RWPE2 (cell line): ENCODE results near the gene SEPTIN5.
"Not testable (repeated sequence)": the region's sequence is repeated elsewhere in the genome, so short reads cannot be mapped to it uniquely, and the experiment has no call there.

Experiments
- ATAC-seq: fragments of 200-7000 bp; cut with Tn5 transposase; 3 replicates; pipeline ENCODE4 v1.9.1; 2021; ENCODE audit warnings: low read depth
- DNase-seq: peaks from one replicate; pipeline ENCODE4 v3.0.0-alpha.2; 2020; ENCODE audit warnings: low spot score
- H3K27ac ChIP-seq: fragments of 450-650 bp; 2 replicates; pipeline ENCODE4 v1.5.1; 2017; ENCODE audit warnings: mild to moderate bottlenecking; ENCODE audit not compliant: poor library complexity, severe bottlenecking
- H3K27me3 ChIP-seq: fragments of 250-450 bp; sonication (Bioruptor Pico); 2 replicates; pipeline ENCODE4 v1.5.1; 2021; ENCODE audit warnings: mild to moderate bottlenecking, moderate library complexity; ENCODE audit not compliant: insufficient read depth, poor library complexity, severe bottlenecking
- H3K36me3 ChIP-seq: fragments of 250-450 bp; sonication (Bioruptor Pico); 2 replicates; pipeline ENCODE4 v1.5.1; 2020; ENCODE audit warnings: low read depth, mild to moderate bottlenecking, moderate library complexity
- H3K4me1 ChIP-seq: fragments of 250-450 bp; sonication (Bioruptor Pico); 2 replicates; pipeline ENCODE4 v1.5.1; 2021; ENCODE audit warnings: mild to moderate bottlenecking, moderate library complexity; ENCODE audit not compliant: insufficient read depth, poor library complexity, severe bottlenecking
- H3K4me3 ChIP-seq: fragments of 250-450 bp; sonication (Bioruptor Pico); 2 replicates; pipeline ENCODE4 v1.5.1; 2021; ENCODE audit warnings: mild to moderate bottlenecking, moderate library complexity; ENCODE audit not compliant: severe bottlenecking
- H3K9me3 ChIP-seq: fragments of 250-450 bp; sonication (Bioruptor Pico); 2 replicates; pipeline ENCODE4 v1.5.1; 2021; ENCODE audit warnings: mild to moderate bottlenecking, moderate library complexity; ENCODE audit not compliant: severe bottlenecking
- CTCF ChIP-seq: fragments of 450-650 bp; IDR thresholded peaks from one replicate; pipeline ENCODE4 v1.5.1; 2017; ENCODE audit warnings: mild to moderate bottlenecking, moderate library complexity; ENCODE audit not compliant: poor library complexity, severe bottlenecking

SEPTIN5 gene

GRCh38 chr22:19722982-19723231, 8.6 kb downstream of the SEPTIN5 start:
- no peaks in the 10 kb centered on the region for H3K9me3 ChIP-seq
- no peak overlapping the region for H3K4me3 ChIP-seq
- H3K4me1 ChIP-seq, result no peaks in the 10 kb centered on the region
- ATAC-seq (no peak), DNase-seq (no peak)
- H3K27me3 ChIP-seq, result peaks cover 20% of the 10 kb centered on the region
- no peaks in the 10 kb centered on the region for H3K36me3 ChIP-seq
- H3K27ac ChIP-seq, result no peak overlapping the region
- TF ChIP-seq CTCF, result no peak

GRCh38 chr22:19723232-19723982, 9.1 kb downstream of the SEPTIN5 start, which contains the start of gene GP1BB:
GP1BB (plus strand) TSS chr22:19723539; CDS start chr22:19723570, 31 bp downstream.
- no peak for TF ChIP-seq CTCF
- ATAC-seq, result peak; percentile 43
- Histone ChIP-seq H3K4me1 (no peaks in the 10 kb centered on the region), H3K27ac (no peak within 1 kb of the TSS), H3K27me3 (peaks cover 20% of the 10 kb centered on the region), H3K4me3 (peak within 1 kb of the TSS; percentile 11), H3K36me3 (no peaks in the 10 kb centered on the region), H3K9me3 (no peaks in the 10 kb centered on the region)
- no peak for DNase-seq

DNA sequence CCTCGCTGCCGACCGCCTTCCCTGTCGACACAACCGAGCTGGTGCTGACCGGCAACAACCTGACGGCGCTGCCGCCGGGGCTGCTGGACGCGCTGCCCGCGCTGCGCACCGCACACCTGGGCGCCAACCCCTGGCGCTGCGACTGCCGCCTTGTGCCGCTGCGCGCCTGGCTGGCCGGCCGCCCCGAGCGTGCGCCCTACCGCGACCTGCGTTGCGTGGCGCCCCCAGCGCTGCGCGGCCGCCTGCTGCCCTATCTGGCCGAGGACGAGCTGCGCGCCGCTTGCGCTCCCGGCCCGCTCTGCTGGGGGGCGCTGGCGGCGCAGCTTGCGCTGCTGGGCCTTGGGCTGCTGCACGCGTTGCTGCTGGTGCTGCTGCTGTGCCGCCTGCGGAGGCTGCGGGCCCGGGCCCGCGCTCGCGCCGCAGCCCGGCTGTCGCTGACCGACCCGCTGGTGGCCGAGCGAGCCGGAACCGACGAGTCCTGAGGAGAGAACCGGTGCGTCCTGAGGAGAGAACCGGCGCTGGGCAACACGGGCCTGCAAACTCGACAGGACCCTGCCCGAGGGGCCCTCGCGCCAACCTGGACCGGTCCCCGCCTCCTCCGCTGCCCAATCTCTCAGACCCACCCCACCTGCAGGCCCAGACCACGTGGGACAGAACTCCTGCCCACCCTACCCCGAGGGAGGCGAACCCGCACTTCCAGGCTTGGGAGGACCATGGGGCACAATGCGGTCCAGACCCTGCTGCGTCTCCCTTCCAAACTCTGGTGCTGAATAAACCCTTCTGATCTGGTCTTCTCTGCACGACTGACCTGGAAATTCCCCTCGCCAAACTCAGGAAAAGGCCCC, 9.9 kb downstream of the SEPTIN5 start:
- Histone ChIP-seq H3K9me3 (no peaks in the 10 kb centered on the region), H3K4me1 (no peaks in the 10 kb centered on the region), H3K27me3 (peaks cover 20% of the 10 kb centered on the region), H3K27ac (no peak overlapping the region), H3K36me3 (no peaks in the 10 kb centered on the region), H3K4me3 (peak overlapping the region; percentile 11)
- no peak for DNase-seq
- ATAC-seq, result peak; percentile 36
- peak; percentile 60 for TF ChIP-seq CTCF

- no peak overlapping the region for H3K4me3 ChIP-seq
- H3K4me1 ChIP-seq, result no peaks in the 10 kb centered on the region
- H3K36me3 ChIP-seq, result no peaks in the 10 kb centered on the region
- DNase-seq (no peak), ATAC-seq (no peak)
- H3K27me3 ChIP-seq, result peaks cover 20% of the 10 kb centered on the region
- H3K9me3 ChIP-seq, result no peaks in the 10 kb centered on the region
- no peak for TF ChIP-seq CTCF
- H3K27ac ChIP-seq, result no peak overlapping the region
Observed at GRCh38 chr22:19724927-19725661, 10.8 kb downstream of the SEPTIN5 start.

DNA sequence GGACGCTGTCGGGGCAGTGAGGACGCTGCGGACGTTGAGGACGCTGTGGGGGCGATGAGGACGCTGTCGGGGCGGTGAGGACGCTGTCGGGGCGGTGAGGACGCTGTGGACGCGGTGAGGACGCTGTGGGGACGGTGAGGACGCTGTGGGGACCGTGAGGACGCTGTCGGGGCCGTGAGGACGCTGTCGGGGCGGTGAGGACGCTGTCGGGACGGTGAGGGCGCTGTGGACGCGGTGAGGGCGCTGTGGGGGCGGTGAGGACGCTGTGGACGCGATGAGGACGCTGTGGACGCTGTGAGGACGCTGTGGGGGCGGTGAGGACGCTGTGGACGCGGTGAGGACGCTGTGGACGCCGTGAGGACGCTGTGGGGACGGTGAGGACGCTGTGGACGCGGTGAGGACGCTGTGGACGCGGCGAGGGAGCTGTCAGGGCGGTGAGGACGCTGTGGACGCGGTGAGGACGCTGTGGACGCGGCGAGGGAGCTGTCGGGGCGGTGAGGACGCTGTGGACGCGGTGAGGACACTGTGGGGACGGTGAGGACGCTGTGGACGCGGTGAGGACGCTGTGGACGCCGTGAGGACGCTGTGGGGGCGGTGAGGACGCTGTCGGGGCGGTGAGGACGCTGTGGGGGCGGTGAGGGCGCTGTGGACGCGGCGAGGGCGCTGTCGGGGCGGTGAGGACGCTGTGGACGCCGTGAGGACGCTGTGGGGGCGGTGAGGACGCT, 11.9 kb downstream of the SEPTIN5 start:
- H3K27ac ChIP-seq, H3K9me3 ChIP-seq, H3K4me3 ChIP-seq, H3K4me1 ChIP-seq, H3K36me3 ChIP-seq, DNase-seq, ATAC-seq: not testable (repeated sequence)
- H3K27me3 ChIP-seq, result peaks cover 20% of the 10 kb centered on the region
